Upper lobe of left lung (tissue), 4 donors: ENCODE results near the gene STEAP1B.
A peak's percentile ranks its signal among the peaks of the same experiment; 100 is the strongest.

Experiments
- CTCF ChIP-seq, 6 experiments: fragments of 450-650 bp in 4 of 6; fragments of 200-600 bp in 2 of 6; sonication (generic) in 2 of 6; IDR thresholded peaks; one replicate each; pipeline ENCODE4 v1.5.1; 2016 to 2019; ENCODE audit warnings: antibody characterized with exemption in 6 of 6
- EP300 ChIP-seq, 4 donors: sonication (generic); formaldehyde crosslinking; IDR thresholded peaks; one replicate each; pipeline ENCODE4 v1.5.1; 2017; ENCODE audit warnings: antibody characterized with exemption in 4 of 4, control low read depth in 2 of 4
- POLR2A ChIP-seq, 4 donors: fragments of 450-650 bp; IDR thresholded peaks; one replicate each; pipeline ENCODE4 v1.5.1; 2016 to 2017; ENCODE audit warnings: antibody characterized with exemption in 4 of 4, mild to moderate bottlenecking in 2 of 4
- POLR2AphosphoS5 ChIP-seq, 2 donors: sonication (generic); formaldehyde crosslinking; IDR thresholded peaks; one replicate each; pipeline ENCODE4 v1.5.1; 2017; ENCODE audit warnings: antibody characterized with exemption in 2 of 2

- TF ChIP-seq CTCF (IDR thresholded peaks at IDR 0.05) (peak; percentile 69 to 88 (median 81)), POLR2A (IDR thresholded peaks at IDR 0.05) (no peak), EP300 (IDR thresholded peaks at IDR 0.05) (no peak), POLR2AphosphoS5 (IDR thresholded peaks at IDR 0.05) (no peak)
These were observed 11.1 kb downstream of the STEAP1B start for GRCh38 chr7:22488643-22489462.
